WTC11 (cell line): Measurements from ENCODE around the gene DNAAF8.
A peak's percentile ranks its signal among the peaks of the same experiment; 100 is the strongest.

Experiments
- CTCF ChIP-seq: fragments of 200-600 bp; IDR thresholded peaks from 2 replicates; pipeline ENCODE4 v1.8.0; 2022; ENCODE audit warnings: antibody characterized with exemption
- JUN ChIP-seq: sonication (generic); formaldehyde crosslinking; IDR thresholded peaks from 2 replicates; pipeline ENCODE4 v1.8.0; 2023; ENCODE audit warnings: mild to moderate bottlenecking, missing genetic modification reagents
- MYBL2 ChIP-seq: sonication (generic); formaldehyde crosslinking; IDR thresholded peaks from 2 replicates; pipeline ENCODE4 v1.8.1; 2023; ENCODE audit warnings: mild to moderate bottlenecking, moderate library complexity, missing genetic modification reagents
- RELA ChIP-seq: sonication (generic); formaldehyde crosslinking; IDR thresholded peaks from 2 replicates; pipeline ENCODE4 v1.8.1; 2022; ENCODE audit warnings: missing genetic modification reagents, mild to moderate bottlenecking, borderline replicate concordance
- ZBTB21 ChIP-seq: sonication (generic); formaldehyde crosslinking; IDR thresholded peaks from 2 replicates; pipeline ENCODE4 v1.8.1; 2023; ENCODE audit warnings: mild to moderate bottlenecking, missing genetic modification reagents, borderline replicate concordance
- TF ChIP-seq, protein P1 (sequence below): sonication (generic); formaldehyde crosslinking; IDR thresholded peaks from 2 replicates; pipeline ENCODE4 v1.8.1; 2022; ENCODE audit warnings: low read depth, mild to moderate bottlenecking, moderate library complexity, missing genetic modification reagents, borderline replicate concordance
- TF ChIP-seq, protein P2 (sequence below): sonication (generic); formaldehyde crosslinking; IDR thresholded peaks from 2 replicates; pipeline ENCODE4 v1.8.0; 2022; ENCODE audit warnings: missing genetic modification reagents
- TF ChIP-seq, protein P3 (sequence below): sonication (generic); formaldehyde crosslinking; IDR thresholded peaks from 2 replicates; pipeline ENCODE4 v1.8.1; 2023; ENCODE audit warnings: mild to moderate bottlenecking, missing genetic modification reagents, moderate library complexity

DNA sequence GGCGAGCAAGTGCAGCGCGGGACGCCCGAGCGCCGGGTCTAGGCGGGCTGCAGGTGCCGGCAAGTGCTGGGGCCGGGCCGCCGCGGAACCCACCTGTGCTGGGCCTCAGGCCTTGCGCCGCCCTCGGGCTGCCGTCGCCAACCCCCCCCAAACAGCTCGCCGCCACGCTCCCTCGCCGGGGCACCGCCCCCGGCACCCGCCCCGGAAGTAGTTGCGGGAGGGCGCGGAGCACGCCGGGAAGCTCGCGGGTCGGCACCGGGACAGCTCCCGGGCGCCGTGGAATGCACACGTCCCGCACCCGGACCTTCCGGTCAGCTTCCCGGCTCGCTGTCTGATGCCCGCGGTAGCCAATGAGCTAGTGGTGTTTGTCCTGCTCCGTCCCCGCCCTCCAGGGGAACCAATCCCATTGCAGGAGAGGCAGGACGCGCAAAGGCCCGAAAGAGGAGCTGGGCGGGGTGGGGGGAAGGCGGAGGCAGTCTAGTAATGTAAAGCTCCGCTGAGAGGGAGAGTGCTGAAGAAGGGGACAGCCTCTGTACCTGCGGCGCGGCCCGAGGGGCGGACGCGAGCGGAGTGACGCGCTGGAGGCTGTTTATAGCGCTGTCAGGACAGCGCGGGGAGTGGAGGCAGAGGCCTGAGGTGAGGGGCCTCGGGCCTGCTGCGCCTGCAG lies at the start of gene DNAAF8, which contains the start of gene ANKS3:
- no peak for TF ChIP-seq CTCF
- no peak for TF ChIP-seq ZBTB21 (CRISPR knock-in tag)
- no peak for TF ChIP-seq JUN (CRISPR knock-in tag)
- TF ChIP-seq, protein P1, sequence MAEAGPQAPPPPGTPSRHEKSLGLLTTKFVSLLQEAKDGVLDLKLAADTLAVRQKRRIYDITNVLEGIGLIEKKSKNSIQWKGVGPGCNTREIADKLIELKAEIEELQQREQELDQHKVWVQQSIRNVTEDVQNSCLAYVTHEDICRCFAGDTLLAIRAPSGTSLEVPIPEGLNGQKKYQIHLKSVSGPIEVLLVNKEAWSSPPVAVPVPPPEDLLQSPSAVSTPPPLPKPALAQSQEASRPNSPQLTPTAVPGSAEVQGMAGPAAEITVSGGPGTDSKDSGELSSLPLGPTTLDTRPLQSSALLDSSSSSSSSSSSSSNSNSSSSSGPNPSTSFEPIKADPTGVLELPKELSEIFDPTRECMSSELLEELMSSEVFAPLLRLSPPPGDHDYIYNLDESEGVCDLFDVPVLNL = no peak
- TF ChIP-seq, protein P2, sequence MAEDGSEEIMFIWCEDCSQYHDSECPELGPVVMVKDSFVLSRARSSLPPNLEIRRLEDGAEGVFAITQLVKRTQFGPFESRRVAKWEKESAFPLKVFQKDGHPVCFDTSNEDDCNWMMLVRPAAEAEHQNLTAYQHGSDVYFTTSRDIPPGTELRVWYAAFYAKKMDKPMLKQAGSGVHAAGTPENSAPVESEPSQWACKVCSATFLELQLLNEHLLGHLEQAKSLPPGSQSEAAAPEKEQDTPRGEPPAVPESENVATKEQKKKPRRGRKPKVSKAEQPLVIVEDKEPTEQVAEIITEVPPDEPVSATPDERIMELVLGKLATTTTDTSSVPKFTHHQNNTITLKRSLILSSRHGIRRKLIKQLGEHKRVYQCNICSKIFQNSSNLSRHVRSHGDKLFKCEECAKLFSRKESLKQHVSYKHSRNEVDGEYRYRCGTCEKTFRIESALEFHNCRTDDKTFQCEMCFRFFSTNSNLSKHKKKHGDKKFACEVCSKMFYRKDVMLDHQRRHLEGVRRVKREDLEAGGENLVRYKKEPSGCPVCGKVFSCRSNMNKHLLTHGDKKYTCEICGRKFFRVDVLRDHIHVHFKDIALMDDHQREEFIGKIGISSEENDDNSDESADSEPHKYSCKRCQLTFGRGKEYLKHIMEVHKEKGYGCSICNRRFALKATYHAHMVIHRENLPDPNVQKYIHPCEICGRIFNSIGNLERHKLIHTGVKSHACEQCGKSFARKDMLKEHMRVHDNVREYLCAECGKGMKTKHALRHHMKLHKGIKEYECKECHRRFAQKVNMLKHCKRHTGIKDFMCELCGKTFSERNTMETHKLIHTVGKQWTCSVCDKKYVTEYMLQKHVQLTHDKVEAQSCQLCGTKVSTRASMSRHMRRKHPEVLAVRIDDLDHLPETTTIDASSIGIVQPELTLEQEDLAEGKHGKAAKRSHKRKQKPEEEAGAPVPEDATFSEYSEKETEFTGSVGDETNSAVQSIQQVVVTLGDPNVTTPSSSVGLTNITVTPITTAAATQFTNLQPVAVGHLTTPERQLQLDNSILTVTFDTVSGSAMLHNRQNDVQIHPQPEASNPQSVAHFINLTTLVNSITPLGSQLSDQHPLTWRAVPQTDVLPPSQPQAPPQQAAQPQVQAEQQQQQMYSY = peak; percentile 50; the same call in 1 of the 2 replicates
- TF ChIP-seq, protein P3, sequence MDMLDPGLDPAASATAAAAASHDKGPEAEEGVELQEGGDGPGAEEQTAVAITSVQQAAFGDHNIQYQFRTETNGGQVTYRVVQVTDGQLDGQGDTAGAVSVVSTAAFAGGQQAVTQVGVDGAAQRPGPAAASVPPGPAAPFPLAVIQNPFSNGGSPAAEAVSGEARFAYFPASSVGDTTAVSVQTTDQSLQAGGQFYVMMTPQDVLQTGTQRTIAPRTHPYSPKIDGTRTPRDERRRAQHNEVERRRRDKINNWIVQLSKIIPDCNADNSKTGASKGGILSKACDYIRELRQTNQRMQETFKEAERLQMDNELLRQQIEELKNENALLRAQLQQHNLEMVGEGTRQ = peak; percentile 42; the same call in 1 of the 2 replicates
- peak; percentile 72 for TF ChIP-seq MYBL2 (CRISPR knock-in tag)
- TF ChIP-seq RELA = no peak
